ENCODE data around the gene ANXA11.

DNA sequence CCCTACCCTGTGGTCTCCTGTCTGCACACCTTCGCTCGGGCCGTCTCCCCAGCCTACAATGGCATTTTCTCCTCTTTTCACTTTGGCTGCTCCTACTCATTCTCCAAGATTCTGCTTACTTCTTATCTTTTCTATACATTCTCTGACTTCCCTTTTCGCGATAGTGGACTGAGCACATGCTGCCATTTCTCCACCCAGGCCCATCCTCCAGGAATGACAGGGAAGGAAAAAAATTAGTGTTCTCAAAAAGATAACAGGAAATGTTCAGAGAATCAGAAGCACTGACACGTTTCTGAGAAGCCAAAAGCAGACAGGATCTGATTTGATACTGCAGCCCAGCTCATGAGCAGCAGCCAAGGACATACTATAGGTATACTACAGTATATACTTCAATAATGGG is 6.4 kb upstream of the ANXA11 start:
- TF ChIP-seq POLR2A (IDR thresholded peaks at IDR 0.05) = no peak
- TF ChIP-seq, protein P1, sequence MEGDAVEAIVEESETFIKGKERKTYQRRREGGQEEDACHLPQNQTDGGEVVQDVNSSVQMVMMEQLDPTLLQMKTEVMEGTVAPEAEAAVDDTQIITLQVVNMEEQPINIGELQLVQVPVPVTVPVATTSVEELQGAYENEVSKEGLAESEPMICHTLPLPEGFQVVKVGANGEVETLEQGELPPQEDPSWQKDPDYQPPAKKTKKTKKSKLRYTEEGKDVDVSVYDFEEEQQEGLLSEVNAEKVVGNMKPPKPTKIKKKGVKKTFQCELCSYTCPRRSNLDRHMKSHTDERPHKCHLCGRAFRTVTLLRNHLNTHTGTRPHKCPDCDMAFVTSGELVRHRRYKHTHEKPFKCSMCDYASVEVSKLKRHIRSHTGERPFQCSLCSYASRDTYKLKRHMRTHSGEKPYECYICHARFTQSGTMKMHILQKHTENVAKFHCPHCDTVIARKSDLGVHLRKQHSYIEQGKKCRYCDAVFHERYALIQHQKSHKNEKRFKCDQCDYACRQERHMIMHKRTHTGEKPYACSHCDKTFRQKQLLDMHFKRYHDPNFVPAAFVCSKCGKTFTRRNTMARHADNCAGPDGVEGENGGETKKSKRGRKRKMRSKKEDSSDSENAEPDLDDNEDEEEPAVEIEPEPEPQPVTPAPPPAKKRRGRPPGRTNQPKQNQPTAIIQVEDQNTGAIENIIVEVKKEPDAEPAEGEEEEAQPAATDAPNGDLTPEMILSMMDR (IDR thresholded peaks at IDR 0.05) = no peak
